HG02884 (cell line): ENCODE results near the gene ZNF311.
"Not testable (repeated sequence)": the region's sequence is repeated elsewhere in the genome, so short reads cannot be mapped to it uniquely, and the experiment has no call there.

Source experiments
- ATAC-seq: cut with Tn5 transposase; IDR thresholded peaks from one replicate; pipeline ENCODE4 v1.9.1; 2021; ENCODE audit warnings: mild to moderate bottlenecking, moderate library complexity; ENCODE audit not compliant: unreplicated experiment

The ZNF311 gene

GRCh38 chr6:28956331-28956730 lies 48.8 kb downstream of the ZNF311 start:
- no peak for ATAC-seq

DNA sequence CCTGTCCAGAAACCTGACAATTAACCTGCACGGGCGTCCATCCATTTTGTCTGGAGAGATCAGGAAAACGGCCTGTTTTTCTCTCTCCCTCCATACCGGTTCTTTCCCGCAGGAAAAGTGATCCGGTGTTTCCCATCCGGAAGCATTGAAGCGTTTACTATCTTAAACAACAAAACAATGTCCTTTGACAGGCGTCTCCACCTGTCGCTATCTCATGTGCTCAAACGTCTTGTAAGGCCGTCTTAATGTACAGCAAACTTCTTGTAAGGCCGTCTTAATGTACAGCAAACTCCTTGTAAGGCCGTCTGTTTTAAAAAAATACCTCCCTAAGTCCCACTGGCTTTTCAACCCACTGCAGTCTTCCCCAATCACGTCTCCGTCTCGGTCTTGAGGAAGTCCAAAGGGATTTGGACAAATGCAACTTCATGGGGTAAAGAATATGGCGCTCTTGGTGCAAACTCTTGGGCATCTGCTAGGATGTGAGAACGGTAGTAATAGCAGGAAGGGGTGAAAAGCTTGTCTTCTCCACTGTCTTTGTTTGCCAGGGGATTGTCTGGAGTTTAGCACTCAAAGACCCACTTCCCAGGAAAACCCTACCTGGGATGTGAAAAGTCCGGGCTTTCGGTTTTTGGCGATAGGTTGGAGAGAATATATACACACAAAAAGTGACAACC lies 51.4 kb downstream of the ZNF311 start:
- no peak for ATAC-seq

- peak; percentile 52 for ATAC-seq
Measured at GRCh38 chr6:28953039-28953584, 52.0 kb downstream of the ZNF311 start.

DNA sequence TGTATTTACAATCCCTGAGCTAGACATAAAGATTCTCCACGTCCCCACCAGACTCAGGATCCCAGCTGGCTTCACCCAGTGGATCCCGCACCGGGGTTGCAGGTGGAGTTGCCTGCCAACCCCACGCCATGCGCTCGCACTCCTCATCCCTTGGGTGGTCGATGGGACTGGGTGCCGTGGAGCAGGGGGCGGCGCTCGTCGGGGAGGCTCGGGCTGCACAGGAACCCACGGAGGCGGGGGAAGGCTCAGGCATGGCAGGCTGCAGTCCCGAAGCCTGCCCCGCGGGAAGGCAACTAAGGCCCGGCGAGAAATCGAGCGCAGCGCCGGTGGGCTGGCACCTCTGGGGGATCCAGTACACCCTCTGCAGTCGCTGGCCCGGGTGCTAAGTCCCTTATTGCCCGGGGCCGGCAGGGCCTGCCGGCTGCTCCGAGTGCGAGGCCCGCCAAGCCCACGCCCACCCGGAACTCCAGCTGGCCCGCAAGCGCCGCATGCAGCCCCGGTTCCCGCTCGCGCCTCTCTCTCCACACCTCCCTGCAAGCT lies 55.4 kb downstream of the ZNF311 start:
- not testable (repeated sequence) for ATAC-seq

DNA sequence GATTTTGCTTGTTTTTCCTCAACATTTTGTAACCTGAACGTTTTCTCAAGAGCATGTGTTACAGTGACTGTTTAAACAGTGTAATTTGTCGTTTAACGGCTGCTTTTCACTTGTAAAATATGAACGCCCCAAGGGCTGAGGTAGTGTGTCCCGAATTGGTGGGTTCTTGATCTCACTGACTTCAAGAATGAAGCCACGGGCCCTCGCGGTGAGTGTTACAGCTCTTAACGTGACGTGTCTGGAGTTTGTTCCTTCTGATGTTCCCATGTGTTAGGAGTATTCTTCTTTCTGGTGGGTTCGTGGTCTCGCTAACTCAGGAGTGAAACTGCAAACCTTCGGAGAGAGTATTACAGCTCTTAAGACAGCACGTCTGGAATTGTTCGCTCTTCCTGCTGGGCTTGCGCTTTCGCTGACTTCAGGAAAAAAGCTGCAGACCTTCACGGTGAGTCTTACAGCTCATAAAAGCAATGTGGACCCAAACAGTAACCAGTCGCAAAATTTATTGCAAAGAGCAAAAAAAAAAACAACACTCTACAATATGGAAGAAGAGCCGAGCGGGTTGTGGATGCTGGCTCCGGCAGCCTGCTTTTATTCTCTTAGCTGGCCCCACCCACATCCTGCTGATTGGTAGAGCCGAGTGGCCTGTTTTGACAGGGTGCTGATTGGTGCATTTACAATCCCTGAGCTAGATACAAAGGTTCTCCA lies 56.2 kb downstream of the ZNF311 start:
- ATAC-seq = no peak

DNA sequence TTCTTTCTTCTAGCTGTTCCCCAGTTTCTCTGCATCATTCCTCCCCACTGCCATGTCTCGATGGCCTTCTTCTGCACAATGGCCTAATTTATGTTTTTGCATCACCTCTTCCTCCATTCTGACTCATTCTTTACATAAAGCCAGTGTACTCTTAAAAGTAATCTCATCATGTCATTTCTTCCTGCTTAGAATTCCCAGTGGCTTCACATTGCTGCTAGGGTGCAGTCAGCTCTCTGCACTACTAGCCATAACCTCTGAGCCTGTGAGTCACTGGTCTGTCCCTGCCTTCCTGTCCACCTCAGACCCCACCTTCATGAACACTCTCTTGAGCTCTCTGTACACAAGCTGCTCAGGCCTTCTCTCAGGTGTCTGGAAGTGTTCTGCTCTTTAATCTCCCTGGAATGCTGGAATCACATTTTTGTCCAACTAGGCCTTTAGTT lies 57.3 kb downstream of the ZNF311 start:
- ATAC-seq = no peak

GRCh38 chr6:28947067-28947765 lies 57.9 kb downstream of the ZNF311 start:
- ATAC-seq = no peak

- no peak for ATAC-seq
Measured at GRCh38 chr6:28945349-28945748, 59.8 kb downstream of the ZNF311 start.
